GM19099 (cell line): ENCODE data around the gene CBL.

Experiments
- POLR2A ChIP-seq: IDR thresholded peaks from 3 replicates; pipeline ENCODE4 v1.6.1; 2011; ENCODE audit warnings: low read depth; ENCODE audit not compliant: insufficient read length; ENCODE audit errors: extremely low read depth

Gene CBL

GRCh38 chr11:119346605-119347004 lies 140.5 kb downstream of the CBL start, which contains the start of gene MFRP:
Gene MFRP, minus strand, starts transcription at chr11:119346705. Its CDS starts 192 bp downstream, at chr11:119346513.
- no peak for TF ChIP-seq POLR2A

DNA sequence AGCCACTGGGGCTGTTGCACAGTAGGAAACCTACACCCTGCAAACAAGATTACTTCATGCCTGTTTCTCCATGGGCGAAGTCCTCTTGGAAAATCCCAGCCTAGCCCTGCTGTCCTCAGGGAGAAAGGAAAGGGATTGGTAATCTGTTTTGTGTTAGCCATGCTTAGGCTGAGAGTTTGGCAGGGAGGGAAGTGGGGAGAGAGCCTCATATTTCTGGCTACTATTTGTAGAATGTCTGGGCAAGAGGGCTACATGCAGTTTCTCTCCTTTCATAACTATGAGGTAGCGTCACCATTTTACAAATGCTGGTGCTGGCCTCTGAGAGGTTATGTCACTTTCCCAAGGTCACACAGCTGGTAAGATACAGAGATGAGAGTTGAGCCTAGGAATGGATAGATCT lies 141.1 kb downstream of the CBL start:
- TF ChIP-seq POLR2A, result no peak

GRCh38 chr11:119347940-119348605 lies 141.9 kb downstream of the CBL start:
- TF ChIP-seq POLR2A, result no peak

- no peak for TF ChIP-seq POLR2A
These were observed 144.2 kb downstream of the CBL start for GRCh38 chr11:119350302-119350701.

- TF ChIP-seq POLR2A, result no peak
These were observed 145.1 kb downstream of the CBL start for GRCh38 chr11:119351232-119351631.

- TF ChIP-seq POLR2A, result no peak
These were observed 146.7 kb downstream of the CBL start for GRCh38 chr11:119352857-119353260.

DNA sequence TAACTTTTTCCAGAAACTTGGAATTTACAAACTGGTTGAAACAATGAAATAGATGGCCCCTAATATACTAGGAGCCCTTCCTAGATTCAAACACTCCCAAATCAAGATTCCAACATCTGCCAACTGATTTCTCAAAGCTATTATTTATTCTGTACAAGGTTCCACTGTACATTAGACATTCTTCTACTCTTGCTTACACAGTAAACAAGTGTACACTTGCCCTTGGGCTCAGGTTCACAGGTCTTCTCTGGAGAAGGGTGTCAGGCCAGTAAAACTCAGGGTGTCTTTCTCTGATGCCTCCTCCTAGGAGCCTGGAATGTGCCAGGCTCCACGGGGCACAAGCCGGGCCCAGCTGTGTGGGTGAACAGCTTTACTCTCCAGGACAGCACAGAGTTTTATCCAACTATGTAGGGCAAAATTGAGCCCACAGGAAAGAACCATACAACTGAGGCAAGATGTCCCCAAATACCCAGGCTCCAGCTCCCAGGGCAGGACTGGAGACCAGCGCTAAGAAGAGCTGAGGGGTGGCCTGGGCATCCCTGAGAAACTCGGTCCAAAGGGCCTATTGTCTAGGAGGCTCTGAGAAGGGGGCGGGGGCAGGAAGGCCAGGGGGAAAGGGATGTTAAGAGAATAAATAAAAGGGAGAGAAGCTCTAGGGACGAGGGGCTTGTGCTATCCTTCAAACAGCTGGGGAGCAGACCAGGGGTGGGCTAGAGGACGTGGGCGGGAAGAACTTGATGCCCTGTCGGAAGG lies 149.1 kb downstream of the CBL start:
- no peak for TF ChIP-seq POLR2A

GRCh38 chr11:119356349-119357031 lies 150.4 kb downstream of the CBL start:
- TF ChIP-seq POLR2A, result no peak

GRCh38 chr11:119357074-119357473 lies 150.9 kb downstream of the CBL start:
- TF ChIP-seq POLR2A, result no peak
